Right lung (tissue), 5 donors: ENCODE data around the gene ACTL8. TPM values are rescaled to one million over a fixed set of nuclear protein-coding genes. Genes with fewer than 3 reads are reported as not detected.

Experiments used
- DNase-seq, 2 donors: peaks; one replicate each; pipeline ENCODE4 v3.0.0-alpha.2; 2013
- polyA plus RNA-seq, 5 donors: library from polyadenylated mRNA; unstranded; fragments of 120-200 nt; gene quantifications; one replicate each; pipeline versions ENCODE4 v1.2.1 to v1.2.3, GENCODE V29; 2013; ENCODE audit warnings: inconsistent platforms in 1 of 5, low replicate concordance in 1 of 5; ENCODE audit not compliant: insufficient read length in 5 of 5, insufficient read depth in 1 of 5

The ACTL8 gene
- polyA plus RNA-seq, 5 donors: not detected

GRCh38 chr1:17844185-17844826, 89.2 kb downstream of the ACTL8 start:
- DNase-seq: no peak

GRCh38 chr1:17845583-17845982, 90.5 kb downstream of the ACTL8 start:
- DNase-seq: no peak

DNA sequence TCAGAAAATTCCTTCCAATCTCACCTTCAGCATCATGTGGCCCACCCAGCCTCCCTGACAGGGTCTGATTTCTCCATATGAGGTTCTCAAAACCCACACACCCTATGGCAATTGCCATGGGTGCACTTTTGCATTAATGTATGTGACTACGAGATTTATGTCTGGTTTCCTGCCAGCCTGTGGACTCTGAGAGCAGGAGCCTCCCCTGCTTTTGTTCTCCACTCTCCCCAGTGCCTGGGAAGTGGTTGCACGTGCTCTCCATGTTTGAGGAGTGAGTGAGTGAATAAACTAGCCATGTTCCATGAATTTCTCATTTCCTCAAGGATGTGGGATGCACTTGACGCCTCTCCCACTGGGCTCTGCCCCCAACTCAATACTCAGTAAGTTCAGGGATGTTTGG, 91.2 kb downstream of the ACTL8 start:
- no peak for DNase-seq

DNA sequence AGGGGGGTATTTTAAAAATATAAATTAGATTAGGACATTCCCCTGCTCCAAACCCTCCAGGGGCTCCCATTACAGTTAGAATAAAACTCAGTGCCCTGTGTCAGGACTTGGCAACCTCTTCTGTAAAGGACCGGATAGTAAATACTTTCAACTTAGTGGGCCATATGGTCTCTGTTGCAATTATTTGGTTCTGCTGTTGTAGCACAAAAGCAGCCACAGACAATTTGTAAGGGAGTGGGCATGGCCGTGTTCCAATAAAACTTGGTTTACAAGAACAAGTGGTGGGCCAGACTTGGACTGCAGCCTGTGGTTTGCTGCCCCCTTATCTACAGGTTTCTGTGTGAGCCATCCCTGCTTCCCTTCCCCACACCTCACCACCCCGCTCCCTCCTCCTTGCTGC, 92.0 kb downstream of the ACTL8 start:
- no peak for DNase-seq

DNA sequence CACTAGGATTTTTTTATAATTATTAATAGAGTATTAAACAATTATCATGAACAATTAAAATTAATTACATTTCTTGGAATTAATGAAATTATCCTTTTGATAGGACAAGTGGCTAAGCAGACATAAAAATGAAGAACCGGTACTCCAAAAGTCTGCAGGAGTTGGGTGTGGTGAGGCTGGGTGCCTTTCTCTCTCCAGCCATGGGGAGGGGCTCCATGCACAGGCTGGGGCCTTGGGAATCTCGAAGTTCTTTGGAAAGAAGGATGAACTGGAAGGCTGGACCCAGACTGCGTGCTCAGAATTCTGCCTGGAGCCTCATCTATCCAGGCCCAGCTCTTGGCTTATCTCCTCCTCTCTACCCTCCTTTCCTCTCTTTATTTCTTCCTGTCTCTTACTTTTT, 94.1 kb downstream of the ACTL8 start:
- DNase-seq: no peak

GRCh38 chr1:17851056-17851455, 95.9 kb downstream of the ACTL8 start:
- no peak for DNase-seq

GRCh38 chr1:17852383-17852782, 97.2 kb downstream of the ACTL8 start:
- DNase-seq: peak in 1 of 2 donors; percentile 7

DNA sequence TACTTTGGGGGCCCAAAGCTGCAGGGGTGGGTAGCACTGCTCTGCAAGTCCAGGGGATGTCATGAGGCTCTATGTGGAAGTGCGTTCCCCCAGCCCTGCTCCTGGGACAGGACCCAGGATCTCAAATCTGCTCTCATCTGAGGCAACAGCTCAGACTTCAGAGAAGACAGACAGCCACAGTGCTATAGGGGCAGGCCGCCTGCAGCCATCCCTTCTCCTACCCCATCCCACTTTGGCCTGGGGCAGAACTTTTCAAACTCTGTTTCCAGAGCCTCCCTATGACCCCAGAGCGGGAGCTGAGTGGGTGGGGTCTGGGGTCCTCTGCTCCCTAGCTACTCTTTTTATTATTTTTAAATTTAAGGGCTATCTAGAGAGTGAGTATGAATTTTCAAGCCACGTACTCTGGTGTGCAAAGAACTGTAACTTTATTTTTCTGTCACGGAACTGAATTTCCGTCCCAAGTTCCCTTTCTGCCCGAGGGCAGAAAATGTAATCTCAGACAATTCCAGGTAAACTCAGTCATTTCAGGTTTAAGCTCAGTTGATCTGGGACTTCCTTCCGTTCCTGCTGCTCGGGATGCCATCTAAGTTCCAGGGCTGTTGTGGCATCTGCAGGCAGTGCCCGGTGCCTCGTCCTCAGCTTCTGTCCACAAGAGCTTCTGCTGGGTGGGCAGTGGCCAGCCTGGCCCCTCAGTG, 98.3 kb downstream of the ACTL8 start:
- no peak for DNase-seq

DNA sequence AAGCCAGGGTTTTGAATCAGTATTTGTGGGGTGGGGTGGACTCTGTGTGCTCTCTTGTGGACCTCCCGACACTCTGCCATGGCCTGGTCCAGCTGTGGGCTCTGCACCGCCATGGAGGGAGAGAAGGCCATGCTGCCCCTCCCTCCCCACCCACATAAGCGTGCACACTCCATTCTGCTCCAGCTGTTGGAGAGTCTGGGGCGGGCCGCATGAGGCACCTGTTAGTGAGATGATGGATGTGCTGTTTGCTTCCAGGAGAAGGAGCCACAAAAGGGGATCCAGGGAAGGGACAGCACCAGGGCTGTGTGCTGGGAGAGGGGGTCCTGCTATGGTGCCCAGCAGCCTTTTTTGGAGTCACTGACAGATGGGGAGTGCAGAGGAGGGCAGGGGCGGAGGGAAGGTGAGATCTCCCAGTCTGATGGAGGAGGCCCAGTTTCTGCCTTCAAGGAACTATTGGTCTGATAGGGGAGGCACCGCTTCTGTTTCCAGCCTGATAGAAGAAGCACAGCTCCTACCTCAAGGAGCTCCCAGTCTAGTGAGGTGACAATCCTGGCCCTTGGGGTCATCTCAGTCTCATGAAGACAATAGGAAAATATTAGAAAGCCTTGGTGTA, 101.5 kb downstream of the ACTL8 start:
- DNase-seq: no peak

GRCh38 chr1:17857109-17857499, 102.0 kb downstream of the ACTL8 start:
- no peak for DNase-seq

DNA sequence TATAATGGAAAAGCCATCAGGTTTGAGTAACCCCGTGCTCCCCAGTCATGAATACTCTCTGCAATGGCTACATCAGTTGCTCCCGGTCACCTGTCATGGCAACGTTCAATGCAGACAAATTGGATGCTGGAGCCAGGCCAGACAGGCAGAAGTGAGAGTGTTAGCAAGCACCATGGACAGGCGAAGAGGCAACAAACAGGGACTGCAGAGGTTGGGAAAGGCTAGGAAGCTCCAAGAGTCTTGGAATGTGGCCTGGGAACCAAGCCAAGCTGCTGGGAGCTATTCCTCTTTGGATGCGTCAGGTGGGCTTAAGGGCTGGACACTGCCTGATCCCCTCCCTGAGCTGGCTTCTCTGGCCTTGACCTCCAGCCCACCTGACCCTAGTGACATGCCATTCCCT, 102.9 kb downstream of the ACTL8 start:
- no peak for DNase-seq

- no peak for DNase-seq
These were observed 105.7 kb downstream of the ACTL8 start for GRCh38 chr1:17860812-17861211.

GRCh38 chr1:17861685-17862084, 106.6 kb downstream of the ACTL8 start:
- DNase-seq: no peak

DNA sequence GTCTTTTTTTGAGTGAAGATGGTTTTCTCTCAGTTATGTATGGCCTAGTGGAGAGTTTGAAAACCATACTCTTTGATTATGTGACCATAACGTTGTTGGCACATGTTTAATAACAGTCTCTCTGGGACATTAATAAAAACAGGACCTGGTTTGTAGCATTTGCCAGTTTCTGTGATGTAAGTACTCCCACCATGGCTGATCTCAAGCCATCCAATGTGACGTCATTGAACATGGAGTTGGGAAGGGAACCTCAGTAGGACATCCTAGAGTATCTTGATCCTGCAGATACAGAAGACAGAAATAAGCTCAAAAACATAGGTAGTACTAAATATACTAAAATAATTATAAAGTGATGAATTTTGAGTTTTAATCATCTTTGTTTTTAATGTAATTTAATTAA, 107.0 kb downstream of the ACTL8 start:
- no peak for DNase-seq

DNA sequence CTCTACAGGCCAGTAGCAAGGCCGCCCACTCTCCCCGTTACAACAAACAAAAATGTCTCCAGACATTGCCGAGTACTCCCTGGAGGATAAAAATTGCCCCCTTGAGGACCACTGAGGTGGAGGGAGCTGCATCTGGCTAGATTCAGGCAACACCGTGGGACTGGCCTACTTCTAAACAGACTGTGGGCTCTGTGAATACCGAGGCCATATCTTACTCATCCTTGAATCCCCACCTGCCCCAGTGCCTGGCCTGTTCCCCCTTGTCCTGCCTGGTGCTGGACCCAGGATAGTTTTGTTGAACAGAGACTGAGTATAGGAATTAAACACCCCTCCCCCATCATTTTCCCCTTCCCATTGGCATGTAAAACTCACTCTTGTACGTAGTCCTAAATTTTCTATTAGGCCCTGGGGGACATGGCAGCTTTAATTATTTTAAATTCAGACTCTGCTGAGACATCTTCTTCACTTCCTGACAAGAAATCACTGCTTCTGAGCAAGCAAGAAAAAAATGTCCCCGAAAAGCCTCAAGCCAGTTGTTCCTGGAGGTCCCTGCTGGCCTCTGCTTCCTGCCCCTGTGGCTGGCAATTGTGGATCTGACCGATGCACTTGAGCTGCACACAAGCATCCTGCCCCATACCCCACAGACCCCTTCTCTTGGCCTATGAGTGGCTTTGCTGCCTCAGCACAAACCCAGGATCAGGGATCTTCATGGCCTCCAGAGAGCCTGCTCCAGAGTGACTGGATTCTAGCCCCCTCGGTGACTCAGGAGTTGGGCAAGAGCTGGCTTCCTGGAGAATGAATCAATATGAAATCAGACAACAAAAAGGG, 111.0 kb downstream of the ACTL8 start:
- DNase-seq: no peak

- DNase-seq: no peak
These were observed 111.6 kb downstream of the ACTL8 start for GRCh38 chr1:17866740-17867029.

GRCh38 chr1:17867470-17867869, 112.3 kb downstream of the ACTL8 start:
- no peak for DNase-seq

DNA sequence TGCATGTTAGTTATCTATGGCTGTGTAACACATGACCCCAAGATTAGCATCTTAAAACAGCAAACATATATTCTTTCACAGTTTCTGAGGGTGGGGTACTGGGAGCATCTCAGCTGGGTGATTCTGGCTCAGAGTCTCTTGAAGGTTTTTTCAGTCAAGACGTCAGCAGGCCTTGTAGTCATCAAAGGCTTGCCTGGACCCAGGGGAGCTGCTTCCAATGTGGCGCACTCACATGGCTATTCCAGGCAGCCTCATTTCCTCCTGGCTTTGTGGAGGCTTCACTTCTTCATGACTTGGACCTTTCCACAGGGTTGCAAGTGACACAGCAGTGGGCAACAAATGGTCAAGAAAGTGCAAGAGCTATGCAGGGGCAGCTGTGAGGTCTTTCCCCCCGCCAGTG, 114.7 kb downstream of the ACTL8 start:
- DNase-seq: no peak

GRCh38 chr1:17870679-17871078, 115.5 kb downstream of the ACTL8 start:
- no peak for DNase-seq

GRCh38 chr1:17873007-17873675, 118.0 kb downstream of the ACTL8 start:
- DNase-seq: no peak

DNA sequence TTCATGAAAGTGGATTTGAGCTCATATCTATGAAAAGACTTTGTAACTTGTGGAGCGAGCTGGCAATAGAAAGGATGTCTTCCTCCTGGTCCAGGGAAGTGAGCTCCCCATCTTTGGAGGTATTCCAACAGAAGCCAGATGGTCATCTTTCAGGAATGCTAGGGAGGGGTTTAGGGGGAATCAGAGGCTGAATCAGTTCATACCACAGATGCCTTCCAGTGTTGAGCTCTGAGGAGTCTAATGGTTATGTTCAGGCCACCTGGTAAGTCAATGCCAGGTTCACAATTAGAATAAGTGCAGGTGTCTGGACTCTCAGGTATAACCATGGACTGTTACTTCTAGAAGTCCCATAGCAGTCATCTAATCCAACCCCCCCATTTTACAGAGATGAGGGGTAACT, 119.1 kb downstream of the ACTL8 start:
- DNase-seq: no peak

- DNase-seq: peak in 1 of 2 donors; percentile 5
These were observed 119.6 kb downstream of the ACTL8 start for GRCh38 chr1:17874710-17875109.
